HepG2 (cell line): ENCODE results near the gene TMEM255B. TPM values are rescaled to one million over a fixed set of nuclear protein-coding genes. Genes with fewer than 3 reads are reported as not detected.

Experiments
- ATAC-seq: fragments of 200-7000 bp; cut with Tn5 transposase; 3 replicates; pipeline ENCODE4 v1.9.1; 2020; ENCODE audit warnings: mild to moderate bottlenecking, moderate library complexity
- BruUV-seq: library from RNA; stranded (reverse); fragments of 400-500 nt; replicated peaks from 2 replicates; lab custom pipeline; 2021; lab: Mats Ljungman, UMichigan
- CTCF ChIA-PET: fragments of 300-600 bp; formaldehyde crosslinking; extraction: SDS; loops from one replicate; lab custom pipeline; 2021; ENCODE audit warnings: low total read pairs, inconsistent platforms, low intra/inter-chr PET ratio; lab: Yijun Ruan, JAX
- POLR2A ChIA-PET: fragments of 350-600 bp; sonication (Branson Sonifier 250); formaldehyde crosslinking; loops from one replicate; lab custom pipeline; 2020; ENCODE audit warnings: antibody characterized with exemption, inconsistent platforms; lab: Yijun Ruan, JAX
- DNase-seq: peaks from one replicate; pipeline ENCODE4 v3.0.0-alpha.2; 2015; ENCODE audit warnings: low spot score
- FAIRE-seq: peaks from 3 replicates; lab custom pipeline; 2011; peaks lifted over from hg19 to GRCh38; lab: Jason Lieb, UNC
- H2AFZ ChIP-seq: one replicate; pipeline ENCODE4 v1.6.1; 2011; ENCODE audit warnings: low read length, inconsistent platforms
- H3K27ac ChIP-seq: fragments of 300-600 bp; 3 replicates; pipeline ENCODE4 v1.8.0; 2011; ENCODE audit warnings: mixed run types, mild to moderate bottlenecking, mixed read lengths, low read length, inconsistent platforms; ENCODE audit not compliant: insufficient read depth; ENCODE audit errors: extremely low read length
- H3K27me3 ChIP-seq, 2 experiments: fragments of 200-600 bp in 1 of 2; 2 replicates in 1 of 2; 3 replicates in 1 of 2; pipeline versions ENCODE4 v1.6.0 to v1.8.0; 2011; ENCODE audit warnings: low read length in 2 of 2, mild to moderate bottlenecking in 2 of 2, moderate library complexity in 2 of 2, inconsistent platforms in 1 of 2; ENCODE audit not compliant: insufficient read depth in 2 of 2, control insufficient read depth in 1 of 2
- H3K36me3 ChIP-seq, 2 experiments: fragments of 200-600 bp in 1 of 2; replicated peaks in 1 of 2; 2 replicates in 1 of 2; 3 replicates in 1 of 2; pipeline versions ENCODE4 v1.5.1 to v1.8.0; 2011; ENCODE audit warnings: low read length in 2 of 2, inconsistent platforms in 1 of 2; ENCODE audit not compliant: insufficient read depth in 2 of 2, control insufficient read depth in 1 of 2
- H3K4me1 ChIP-seq: 2 replicates; pipeline ENCODE4 v1.5.1; 2012; ENCODE audit warnings: low read length, inconsistent platforms; ENCODE audit not compliant: insufficient read depth
- H3K4me2 ChIP-seq: 2 replicates; pipeline ENCODE4 v1.6.0; 2011; ENCODE audit warnings: low read depth, low read length, inconsistent platforms
- H3K4me3 ChIP-seq, 3 experiments: fragments of 200-600 bp in 1 of 3; sonication (generic), shearing (Covaris generic) in 1 of 3; replicated peaks in 1 of 3; 2 replicates each; pipeline ENCODE4 v1.5.1; 2011 to 2016; ENCODE audit warnings: low read length in 3 of 3, inconsistent platforms in 2 of 3, low read depth in 2 of 3, mild to moderate bottlenecking in 2 of 3, control low read depth in 1 of 3, mixed read lengths in 1 of 3; ENCODE audit not compliant: insufficient read depth in 1 of 3
- H3K79me2 ChIP-seq: one replicate; pipeline ENCODE4 v1.6.1; 2011; ENCODE audit warnings: low read length, inconsistent platforms; ENCODE audit not compliant: insufficient read depth
- H3K9ac ChIP-seq: 2 replicates; pipeline ENCODE4 v1.6.0; 2011; ENCODE audit warnings: mild to moderate bottlenecking, low read depth, low read length, inconsistent platforms; ENCODE audit not compliant: insufficient read depth
- H3K9me3 ChIP-seq: 2 replicates; pipeline ENCODE4 v1.5.1; 2012; ENCODE audit warnings: mild to moderate bottlenecking, low read length
- H4K20me1 ChIP-seq: 2 replicates; pipeline ENCODE4 v1.6.0; 2011; ENCODE audit warnings: inconsistent platforms, mild to moderate bottlenecking, low read length, moderate library complexity; ENCODE audit not compliant: insufficient read depth
- ARNT2 ChIP-seq: sonication (generic); formaldehyde crosslinking; IDR thresholded peaks from 2 replicates; pipeline ENCODE4 v1.8.0; 2022; ENCODE audit warnings: mild to moderate bottlenecking, low read depth, missing genetic modification reagents, moderate library complexity
- ATF7 ChIP-seq, 2 experiments: fragments of 450-650 bp in 1 of 2; sonication (generic) in 1 of 2; formaldehyde crosslinking in 1 of 2; IDR thresholded peaks; 2 replicates each; pipeline versions ENCODE4 v1.4.0 to v1.6.1; 2016 to 2020; ENCODE audit warnings: antibody characterized with exemption in 1 of 2, mild to moderate bottlenecking in 1 of 2, missing genetic modification reagents in 1 of 2
- FOXM1 ChIP-seq: sonication (generic); formaldehyde crosslinking; IDR thresholded peaks from 2 replicates; pipeline ENCODE4 v1.5.0; 2020; ENCODE audit warnings: missing genetic modification reagents
- MIER3 ChIP-seq: IDR thresholded peaks from 2 replicates; pipeline ENCODE4 v1.6.1; 2016; ENCODE audit warnings: missing compliant biosample characterization, borderline replicate concordance
- MNT ChIP-seq: fragments of 450-650 bp; IDR thresholded peaks from 2 replicates; pipeline ENCODE4 v1.6.1; 2016
- NPAS2 ChIP-seq: sonication (generic); formaldehyde crosslinking; IDR thresholded peaks from 2 replicates; pipeline ENCODE4 v1.8.0; 2022; ENCODE audit warnings: mild to moderate bottlenecking, missing genetic modification reagents, borderline replicate concordance
- POLR2AphosphoS2 ChIP-seq: IDR thresholded peaks from 2 replicates; pipeline ENCODE4 v1.6.1; 2011; ENCODE audit warnings: low read depth, low read length, improper control_type of control experiment
- RCOR2 ChIP-seq: IDR thresholded peaks from 2 replicates; pipeline ENCODE4 v1.6.1; 2016; ENCODE audit warnings: missing biosample characterization, missing genetic modification reagents
- SMAD3 ChIP-seq: sonication (generic); formaldehyde crosslinking; IDR thresholded peaks from 2 replicates; pipeline ENCODE4 v1.4.0; 2020; ENCODE audit warnings: missing genetic modification reagents
- ZHX1 ChIP-seq: sonication (generic); formaldehyde crosslinking; IDR thresholded peaks from 2 replicates; pipeline ENCODE4 v1.8.1; 2022; ENCODE audit warnings: low read depth, mild to moderate bottlenecking, missing genetic modification reagents
- ZMYM2 ChIP-seq: sonication (generic); formaldehyde crosslinking; IDR thresholded peaks from 2 replicates; pipeline ENCODE4 v1.8.0; 2022; ENCODE audit warnings: mild to moderate bottlenecking, missing genetic modification reagents
- ZNF317 ChIP-seq: sonication (generic); formaldehyde crosslinking; IDR thresholded peaks from 2 replicates; pipeline ENCODE4 v1.5.0; 2020; ENCODE audit warnings: mild to moderate bottlenecking, missing genetic modification reagents
- ZNF414 ChIP-seq: sonication (generic); formaldehyde crosslinking; IDR thresholded peaks from 2 replicates; pipeline ENCODE4 v1.5.0; 2020; ENCODE audit warnings: missing genetic modification reagents
- ZNF503 ChIP-seq: sonication (generic); formaldehyde crosslinking; IDR thresholded peaks from 2 replicates; pipeline ENCODE4 v1.4.0; 2020; ENCODE audit warnings: missing genetic modification reagents
- ZNF546 ChIP-seq: sonication (generic); formaldehyde crosslinking; conservative IDR thresholded peaks from 2 replicates; pipeline ENCODE4 v1.8.1; 2023; ENCODE audit warnings: mild to moderate bottlenecking, missing genetic modification reagents
- WGBS: methylation state at CpG from one replicate; pipeline ENCODE4 v1.1.6; 2017; ENCODE audit warnings: low lambda C conversion rate; 5-methylcytosine and 5-hydroxymethylcytosine counted together
- in situ Hi-C: cut with HindIII; loops from 2 replicates; pipeline ENCODE4 v1.10.0; 2017; ENCODE audit warnings: low pct_unique_long_range_greater_than_20kb; ENCODE audit not compliant: extremely low pct_ligation_motif_present
- intact Hi-C: fragments of 100-400 bp; cut with micrococcal nuclease; formaldehyde crosslinking; loops from one replicate; pipeline ENCODE4 v1.10.0; 2022; ENCODE audit not compliant: unreplicated experiment
- polyA plus RNA-seq, 8 experiments: library from polyadenylated mRNA; depleted of rRNA in 3 of 8; stranded (reverse) in 7 of 8; unstranded in 1 of 8; fragments of >200 nt; fragmentation: Illumina TruSeq in 4 of 8; extraction: Trizol in 4 of 8; gene quantifications; 2 replicates each; pipeline versions ENCODE4 v1.2.1 to v1.2.3, GENCODE V29; 2011 to 2016; ENCODE audit warnings: low read depth in 4 of 8, missing spikeins in 1 of 8, mixed read lengths in 1 of 8; ENCODE audit not compliant: insufficient read depth in 1 of 8
- total RNA-seq, 5 experiments: library from RNA; depleted of rRNA; stranded (reverse); fragments of >200 nt; fragmentation: Illumina TruSeq; extraction: Trizol; gene quantifications; 2 replicates each; pipeline ENCODE4 v1.2.3, GENCODE V29; 2016; ENCODE audit warnings: low read depth in 1 of 5

The TMEM255B gene
- total and polyA plus RNA-seq, 2 of the 13 experiments (the other 11 are each of a cell fraction or from before 2014, with no cell fraction given), result not detected

- CTCF ChIA-PET, result no interaction called here
- Histone ChIP-seq H3K79me2 (no peaks in the 10 kb centered on the region), H4K20me1 (no peaks in the 10 kb centered on the region), H2AFZ (no peak overlapping the region), H3K9ac (no peak overlapping the region), H3K9me3 (no peaks in the 10 kb centered on the region), H3K4me1 (peaks cover 35% of the 10 kb centered on the region), H3K27me3 (peaks cover 0 to 4% of the 10 kb centered on the region in 2 experiments; a peak in 1 of 5 replicates), H3K4me3 (peak overlapping the region in 1 of 3 experiments; percentile 34; a peak in 1 of 6 replicates), H3K27ac (no peak overlapping the region), H3K36me3 (no peaks in the 10 kb centered on the region), H3K4me2 (peak overlapping the region; percentile 43; the same call in 1 of the 2 replicates)
- DNase-seq, result no peak
- in situ Hi-C loops (no loop called here), intact Hi-C loops (no loop called here)
- no peak for FAIRE-seq
- peak; percentile 18 for ATAC-seq
- POLR2A ChIA-PET, result no interaction called here
- BruUV-seq, result no TSS peak
- WGBS, result 17% methylated on average over 16 of the region's 23 CpGs
- TF ChIP-seq ARNT2 (CRISPR knock-in tag) (no peak), MIER3 (CRISPR knock-in tag) (no peak), ZNF546 (CRISPR knock-in tag) (no peak), ZNF503 (CRISPR knock-in tag) (no peak), RCOR2 (CRISPR knock-in tag) (no peak), ZNF414 (no peak), SMAD3 (CRISPR knock-in tag) (no peak), POLR2AphosphoS2 (no peak), ZMYM2 (no peak), FOXM1 (CRISPR knock-in tag) (no peak), ZNF317 (CRISPR knock-in tag) (no peak), ZHX1 (no peak), ATF7 (IDR thresholded peaks at IDR 0.05) (no peak), ATF7 (CRISPR knock-in tag; IDR thresholded peaks at IDR 0.05) (no peak), NPAS2 (no peak), MNT (no peak)
Measured at GRCh38 chr13:113851826-113852535, 93.0 kb downstream of the TMEM255B start.
